ENCODE results near the gene PRICKLE4. TPM values are rescaled to one million over a fixed set of nuclear protein-coding genes. Genes with fewer than 3 reads are reported as not detected.

The PRICKLE4 gene
- total and polyA plus RNA-seq, 2 of the 13 experiments (the other 11 are each of a cell fraction or from before 2014, with no cell fraction given): 0.92 to 1.2 TPM

- TF ChIP-seq ZNF407 (CRISPR knock-in tag; IDR thresholded peaks at IDR 0.05; ENCODE audit: not compliant biosample characterization) (no peak), ZNF547 (CRISPR knock-in tag; IDR thresholded peaks at IDR 0.05) (no peak), MYPOP (CRISPR knock-in tag; IDR thresholded peaks at IDR 0.05) (no peak), ZNF607 (CRISPR knock-in tag; IDR thresholded peaks at IDR 0.05; ENCODE audit: borderline replicate concordance) (0 out of 2 replicates have a peak, but pooled peaks have one; percentile 58)
Measured at GRCh38 chr6:41733360-41733706, 47.2 kb upstream of the PRICKLE4 start (continued).

All from HepG2 (cell line).